ENCODE results near the gene LIMA1. TPM values are rescaled to one million over a fixed set of nuclear protein-coding genes. Genes with fewer than 3 reads are reported as not detected.
"Not testable (repeated sequence)": the region's sequence is repeated elsewhere in the genome, so short reads cannot be mapped to it uniquely, and the experiment has no call there.

LIMA1 gene
- total RNA-seq, 1 donor from 2014 or later = 40.9 TPM

DNA sequence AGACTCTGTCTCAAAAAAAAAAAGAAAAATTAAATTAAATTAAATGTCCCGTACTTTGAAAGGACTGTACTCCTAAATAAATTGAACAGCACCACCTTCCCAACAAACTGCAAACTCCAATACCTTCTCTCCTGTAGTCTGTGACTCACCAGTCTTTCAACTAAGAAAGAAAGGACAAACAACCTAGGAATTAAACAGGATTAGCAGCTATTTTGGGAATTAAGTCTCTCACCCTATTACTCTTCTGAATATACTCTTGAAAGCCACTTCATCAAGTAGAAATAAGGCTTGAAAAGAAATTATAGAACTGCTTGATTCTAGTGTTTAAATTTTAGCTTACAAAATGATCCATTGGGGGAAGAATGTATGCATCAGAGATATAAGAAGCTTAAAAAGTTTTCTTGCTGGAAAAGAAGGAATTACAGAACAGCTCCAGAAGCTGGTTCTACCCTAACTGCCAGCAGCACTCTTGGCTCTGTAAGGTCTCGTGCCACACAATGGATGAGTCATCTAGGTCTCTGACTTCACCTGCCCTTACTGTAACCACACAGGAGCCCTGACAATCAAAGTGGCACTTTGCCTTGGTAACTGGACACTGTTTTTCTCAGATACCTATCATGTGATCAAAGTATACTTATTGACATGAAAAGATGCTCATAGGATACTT is 59.2 kb downstream of the LIMA1 start:
- H3K4me3 Mint-ChIP-seq (ENCODE audit: low read depth) = no peak overlapping the region

GRCh38 chr12:50222275-50222783 is 61.0 kb downstream of the LIMA1 start:
- Mint-ChIP-seq H3K4me1 (ENCODE audit: low read depth) (peaks cover 12% of the 10 kb centered on the region), H3K27ac (no peak overlapping the region), H3K36me3 (ENCODE audit: insufficient read depth) (peaks cover 7% of the 10 kb centered on the region), H3K9me3 (ENCODE audit: low read depth) (no peaks in the 10 kb centered on the region), H3K27me3 (no peaks in the 10 kb centered on the region), H3K4me3 (ENCODE audit: low read depth) (no peak overlapping the region)
- no peak for TF ChIP-seq CTCF (IDR thresholded peaks at IDR 0.05; ENCODE audit: unreplicated experiment)
- no peak for DNase-seq (ENCODE audit: low spot score, unreplicated experiment)

More for the DNA sequence above, 59.2 kb downstream of the LIMA1 start:
- no peak for TF ChIP-seq CTCF (IDR thresholded peaks at IDR 0.05; ENCODE audit: unreplicated experiment)
- H3K27me3 Mint-ChIP-seq = no peaks in the 10 kb centered on the region
- H3K36me3 Mint-ChIP-seq (ENCODE audit: insufficient read depth) = peaks cover 9% of the 10 kb centered on the region
- no peak for DNase-seq (ENCODE audit: low spot score, unreplicated experiment)
- H3K9me3 Mint-ChIP-seq (ENCODE audit: low read depth) = no peaks in the 10 kb centered on the region
- peaks cover 12% of the 10 kb centered on the region for H3K4me1 Mint-ChIP-seq (ENCODE audit: low read depth)
- H3K27ac Mint-ChIP-seq = peak overlapping the region; percentile 25

DNA sequence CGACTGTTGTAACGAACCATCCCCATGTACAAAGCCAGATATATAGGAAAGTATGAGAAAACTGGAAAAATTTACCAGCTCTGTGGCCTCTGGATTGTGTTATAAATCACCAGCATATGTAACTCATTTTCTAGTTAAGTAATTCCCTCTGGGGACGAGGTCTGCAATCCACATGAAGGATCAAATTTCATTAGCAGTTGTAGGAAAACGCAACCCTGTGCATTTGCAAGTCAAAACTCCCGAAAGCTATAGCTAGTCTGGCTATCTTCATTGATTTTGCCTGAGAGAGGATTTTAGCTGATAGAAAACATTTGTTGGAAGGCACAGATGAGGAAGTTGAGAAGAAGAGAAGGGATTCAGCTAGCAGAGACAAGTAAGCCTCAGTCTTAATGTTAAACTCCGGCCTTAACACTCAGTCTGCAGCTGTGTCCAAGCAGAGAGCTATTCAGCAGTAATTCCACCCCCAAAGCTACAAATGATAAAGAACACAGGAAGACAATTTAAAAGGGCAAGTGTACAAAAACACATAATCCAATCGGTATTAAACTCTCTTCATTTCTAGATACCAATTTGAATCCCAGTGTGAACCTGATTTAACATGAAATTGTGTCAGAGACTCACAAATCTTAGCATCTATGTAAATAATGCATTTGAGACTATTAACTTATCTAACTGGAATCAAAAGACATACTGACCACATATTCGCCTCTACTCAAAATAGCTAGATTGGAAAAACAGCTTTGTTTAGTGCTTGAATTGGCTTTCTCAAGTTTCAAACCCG is 61.9 kb downstream of the LIMA1 start:
- H3K36me3 Mint-ChIP-seq (ENCODE audit: insufficient read depth) = peaks cover 10% of the 10 kb centered on the region

DNA sequence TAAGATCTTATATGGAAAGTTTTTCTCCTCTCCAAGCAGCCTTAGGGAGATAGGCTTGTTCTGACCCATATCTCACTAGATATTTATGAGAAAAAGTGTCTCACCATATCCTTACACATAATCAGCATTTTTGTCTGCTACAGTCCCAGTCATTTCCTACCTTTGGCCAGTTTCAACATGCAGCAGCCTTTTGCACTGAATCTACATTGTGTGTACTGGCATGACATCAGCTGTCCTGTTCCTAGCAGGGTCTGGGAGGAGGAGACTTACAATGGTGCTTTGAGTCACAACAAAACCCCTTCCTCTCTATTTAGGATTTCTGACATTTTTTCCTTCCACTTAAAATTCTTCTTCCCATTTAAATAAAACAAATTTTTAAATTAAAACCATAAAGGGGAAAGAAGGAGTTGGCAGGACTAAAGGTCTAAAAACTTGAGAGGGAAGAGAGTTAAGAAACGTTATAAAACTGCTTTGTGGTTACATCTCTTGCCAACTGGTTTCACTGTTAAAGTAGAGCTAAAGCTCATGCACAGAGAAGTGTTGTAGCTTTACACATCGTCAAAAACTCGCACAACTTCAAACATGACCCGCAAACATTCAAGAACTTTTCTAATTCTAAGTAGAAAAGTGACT is 62.8 kb downstream of the LIMA1 start:
- H3K27ac Mint-ChIP-seq = no peak overlapping the region
- H3K9me3 Mint-ChIP-seq (ENCODE audit: low read depth) = no peaks in the 10 kb centered on the region
- peaks cover 10% of the 10 kb centered on the region for H3K36me3 Mint-ChIP-seq (ENCODE audit: insufficient read depth)
- no peak overlapping the region for H3K4me3 Mint-ChIP-seq (ENCODE audit: low read depth)
- TF ChIP-seq CTCF (IDR thresholded peaks at IDR 0.05; ENCODE audit: unreplicated experiment) = no peak
- no peak for DNase-seq (ENCODE audit: low spot score, unreplicated experiment)
- no peaks in the 10 kb centered on the region for H3K27me3 Mint-ChIP-seq
- peaks cover 12% of the 10 kb centered on the region for H3K4me1 Mint-ChIP-seq (ENCODE audit: low read depth)

More for the DNA sequence above, 61.9 kb downstream of the LIMA1 start:
- Mint-ChIP-seq H3K4me1 (ENCODE audit: low read depth) (peaks cover 12% of the 10 kb centered on the region), H3K9me3 (ENCODE audit: low read depth) (no peaks in the 10 kb centered on the region), H3K4me3 (ENCODE audit: low read depth) (no peak overlapping the region), H3K27me3 (no peaks in the 10 kb centered on the region), H3K27ac (no peak overlapping the region)
- TF ChIP-seq CTCF (IDR thresholded peaks at IDR 0.05; ENCODE audit: unreplicated experiment) = no peak
- no peak for DNase-seq (ENCODE audit: low spot score, unreplicated experiment)

DNA sequence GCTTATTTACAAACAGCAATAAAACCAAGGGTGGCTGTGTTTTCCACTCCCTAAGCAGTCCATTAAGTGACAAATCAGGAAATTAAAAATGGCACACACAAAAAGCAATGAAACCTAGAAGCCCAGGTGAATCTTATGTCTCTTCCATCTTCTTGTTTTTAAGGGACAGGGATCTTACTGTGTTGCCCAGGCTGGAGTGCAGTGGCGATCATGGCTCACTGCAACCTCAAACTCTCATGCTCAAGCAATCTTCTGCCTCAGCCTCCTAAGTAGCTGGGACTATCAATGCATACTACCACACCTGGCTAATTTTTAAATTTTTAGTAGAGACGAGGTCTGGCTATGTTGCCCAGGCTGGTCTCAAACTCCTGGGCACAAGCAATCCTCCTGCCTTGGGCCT is 63.8 kb downstream of the LIMA1 start:
- Mint-ChIP-seq H3K36me3 (ENCODE audit: insufficient read depth) (peaks cover 12% of the 10 kb centered on the region), H3K9me3 (ENCODE audit: low read depth) (no peaks in the 10 kb centered on the region), H3K4me1 (ENCODE audit: low read depth) (peaks cover 12% of the 10 kb centered on the region), H3K27ac (no peak overlapping the region), H3K4me3 (ENCODE audit: low read depth) (no peak overlapping the region), H3K27me3 (no peaks in the 10 kb centered on the region)
- no peak for TF ChIP-seq CTCF (IDR thresholded peaks at IDR 0.05; ENCODE audit: unreplicated experiment)
- DNase-seq (ENCODE audit: low spot score, unreplicated experiment) = no peak

DNA sequence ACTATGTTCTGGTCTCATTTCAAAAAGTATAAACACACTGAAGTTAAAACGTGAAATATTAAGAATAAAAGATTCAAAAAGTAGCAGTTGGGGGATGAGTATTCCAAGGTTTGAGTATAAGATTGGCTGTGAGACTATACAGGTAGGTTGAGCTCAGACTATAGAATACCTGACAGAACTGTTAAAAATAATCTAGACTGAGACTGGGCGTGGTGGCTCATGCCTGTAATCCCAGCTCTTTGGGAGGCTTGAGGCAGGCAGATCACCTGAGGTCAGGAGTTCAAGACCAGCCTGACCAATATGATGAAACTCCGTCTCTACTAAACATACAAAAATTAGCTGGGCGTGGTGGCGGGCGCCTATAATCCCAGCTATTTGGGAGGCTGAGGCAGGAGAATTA is 64.3 kb downstream of the LIMA1 start:
- H3K27me3 Mint-ChIP-seq; H3K4me1 Mint-ChIP-seq (ENCODE audit: low read depth); H3K4me3 Mint-ChIP-seq (ENCODE audit: low read depth); H3K27ac Mint-ChIP-seq; H3K9me3 Mint-ChIP-seq (ENCODE audit: low read depth); DNase-seq (ENCODE audit: low spot score, unreplicated experiment): not testable (repeated sequence)
- peaks cover 12% of the 10 kb centered on the region for H3K36me3 Mint-ChIP-seq (ENCODE audit: insufficient read depth)
